MCF 10A (cell line): ENCODE results near the gene NOB1. TPM values are rescaled to one million over a fixed set of nuclear protein-coding genes. Genes with fewer than 3 reads are reported as not detected.

Source experiments
- BruUV-seq: library from RNA; stranded (reverse); fragments of 400-500 nt; replicated peaks from 2 replicates; lab custom pipeline; 2021; lab: Mats Ljungman, UMichigan
- CTCF ChIA-PET: fragments of 300-600 bp; sonication (Branson Sonifier 250); formaldehyde crosslinking; extraction: SDS; loops from one replicate; lab custom pipeline; 2021; ENCODE audit warnings: antibody characterized with exemption, inconsistent platforms; lab: Yijun Ruan, JAX
- POLR2A ChIA-PET: fragments of 300-600, 350-650 bp; sonication (Branson Sonifier 250); formaldehyde crosslinking; extraction: SDS; loops from one replicate; lab custom pipeline; 2020; ENCODE audit warnings: antibody characterized with exemption, inconsistent platforms; lab: Yijun Ruan, JAX
- DNase-seq: peaks from one replicate; pipeline ENCODE4 v3.0.0-alpha.2; 2018; ENCODE audit not compliant: unreplicated experiment
- H3K27ac Mint-ChIP-seq: one replicate; pipeline ENCODE4 v1.8.0; 2022; ENCODE audit warnings: mild to moderate bottlenecking, low read depth, mixed read lengths; ENCODE audit not compliant: unreplicated experiment
- H3K27me3 Mint-ChIP-seq: one replicate; pipeline ENCODE4 v1.8.0; 2022; ENCODE audit warnings: mixed read lengths; ENCODE audit not compliant: insufficient read depth, unreplicated experiment
- H3K36me3 Mint-ChIP-seq: one replicate; pipeline ENCODE4 v1.8.0; 2022; ENCODE audit warnings: mild to moderate bottlenecking, moderate library complexity, mixed read lengths; ENCODE audit not compliant: insufficient read depth, unreplicated experiment
- H3K4me1 Mint-ChIP-seq: one replicate; pipeline ENCODE4 v1.8.0; 2022; ENCODE audit warnings: mixed read lengths; ENCODE audit not compliant: insufficient read depth, unreplicated experiment
- H3K4me3 Mint-ChIP-seq: one replicate; pipeline ENCODE4 v1.8.0; 2022; ENCODE audit warnings: mild to moderate bottlenecking, moderate library complexity, mixed read lengths; ENCODE audit not compliant: unreplicated experiment
- H3K9me3 Mint-ChIP-seq: one replicate; pipeline ENCODE4 v1.8.0; 2022; ENCODE audit warnings: mixed read lengths; ENCODE audit not compliant: unreplicated experiment
- CTCF ChIP-seq: fragments of 200-600 bp; IDR thresholded peaks from one replicate; pipeline ENCODE4 v1.8.0; 2022; ENCODE audit warnings: antibody characterized with exemption, mild to moderate bottlenecking; ENCODE audit not compliant: unreplicated experiment
- intact Hi-C: fragments of 100-400 bp; cut with micrococcal nuclease; formaldehyde crosslinking; loops from 2 replicates; pipeline ENCODE4 v1.14.1; 2022
- total RNA-seq: library from RNA; stranded (reverse); gene quantifications from 2 replicates; pipeline ENCODE4 v1.2.3, GENCODE V29; 2022

The NOB1 gene
- total RNA-seq, 1 experiment from 2014 or later = 110 TPM

- H3K27ac Mint-ChIP-seq = no peak overlapping the region
- POLR2A ChIA-PET = interaction anchor here (1.5 kb wide), 1 partner anchor 12 kb away, joined by 5 read pairs; no protein-coding TSS in a partner anchor
- H3K27me3 Mint-ChIP-seq = no peaks in the 10 kb centered on the region
- CTCF ChIA-PET = no interaction called here
- peaks cover 8% of the 10 kb centered on the region for H3K9me3 Mint-ChIP-seq
- BruUV-seq = no TSS peak
- no peak for TF ChIP-seq CTCF
- no peak for DNase-seq
- intact Hi-C loops = no loop called here
- no peaks in the 10 kb centered on the region for H3K4me1 Mint-ChIP-seq
- no peak overlapping the region for H3K4me3 Mint-ChIP-seq
- H3K36me3 Mint-ChIP-seq = peaks cover 5% of the 10 kb centered on the region
Observed at GRCh38 chr16:69775563-69775962, 20.8 kb upstream of the NOB1 start.

- ChIA-PET POLR2A (interaction anchor here (0.7 to 2.0 kb wide), 2 partner anchors 10 to 838 kb away, joined by 6 to 12 read pairs; no protein-coding TSS in a partner anchor), CTCF (interaction anchor here (0.7 to 0.8 kb wide), 3 partner anchors 18 to 24 kb away, joined by 3 read pairs; partner anchors contain the start of gene NOB1)
- Mint-ChIP-seq H3K4me1 (no peaks in the 10 kb centered on the region), H3K27me3 (no peaks in the 10 kb centered on the region), H3K9me3 (peaks cover 8% of the 10 kb centered on the region), H3K4me3 (no peak overlapping the region), H3K36me3 (peaks cover 10% of the 10 kb centered on the region), H3K27ac (no peak overlapping the region)
- no TSS peak for BruUV-seq
- TF ChIP-seq CTCF = no peak
- no peak for DNase-seq
- intact Hi-C loops = no loop called here
Observed at GRCh38 chr16:69773260-69773947, 18.7 kb upstream of the NOB1 start.

GRCh38 chr16:69771651-69771967, 16.9 kb upstream of the NOB1 start:
- DNase-seq = no peak
- Mint-ChIP-seq H3K4me1 (peaks cover under 1% of the 10 kb centered on the region), H3K27me3 (no peaks in the 10 kb centered on the region), H3K9me3 (peaks cover 8% of the 10 kb centered on the region), H3K36me3 (peaks cover 10% of the 10 kb centered on the region), H3K27ac (no peak overlapping the region), H3K4me3 (no peak overlapping the region)
- POLR2A ChIA-PET = interaction anchor here (1.7 kb wide), 1 partner anchor 10 kb away, joined by 11 read pairs; the partner anchor contains the start of gene WWP2
- CTCF ChIA-PET = interaction anchor here (0.5 kb wide), 1 partner anchor 59 kb away, joined by 3 read pairs; no protein-coding TSS in a partner anchor
- intact Hi-C loops = no loop called here
- no TSS peak for BruUV-seq
- no peak for TF ChIP-seq CTCF

- Mint-ChIP-seq H3K9me3 (no peaks in the 10 kb centered on the region), H3K4me3 (no peak overlapping the region), H3K27me3 (no peaks in the 10 kb centered on the region), H3K27ac (no peak overlapping the region), H3K4me1 (peaks cover 5% of the 10 kb centered on the region), H3K36me3 (peaks cover 10% of the 10 kb centered on the region)
- intact Hi-C loops = no loop called here
- no peak for TF ChIP-seq CTCF
- POLR2A ChIA-PET = interaction anchor here (1.8 kb wide), 1 partner anchor 45 kb away, joined by 6 read pairs; no protein-coding TSS in a partner anchor
- no TSS peak for BruUV-seq
- no peak for DNase-seq
- CTCF ChIA-PET = interaction anchor here (0.6 kb wide), 1 partner anchor 25 kb away, joined by 3 read pairs; no protein-coding TSS in a partner anchor
Observed at GRCh38 chr16:69769404-69769803, 14.7 kb upstream of the NOB1 start.
